ENCODE data around the gene RTN4.

GRCh38 chr2:55033921-55034320, 16.3 kb downstream of the RTN4 start:
- TF ChIP-seq, protein P1, sequence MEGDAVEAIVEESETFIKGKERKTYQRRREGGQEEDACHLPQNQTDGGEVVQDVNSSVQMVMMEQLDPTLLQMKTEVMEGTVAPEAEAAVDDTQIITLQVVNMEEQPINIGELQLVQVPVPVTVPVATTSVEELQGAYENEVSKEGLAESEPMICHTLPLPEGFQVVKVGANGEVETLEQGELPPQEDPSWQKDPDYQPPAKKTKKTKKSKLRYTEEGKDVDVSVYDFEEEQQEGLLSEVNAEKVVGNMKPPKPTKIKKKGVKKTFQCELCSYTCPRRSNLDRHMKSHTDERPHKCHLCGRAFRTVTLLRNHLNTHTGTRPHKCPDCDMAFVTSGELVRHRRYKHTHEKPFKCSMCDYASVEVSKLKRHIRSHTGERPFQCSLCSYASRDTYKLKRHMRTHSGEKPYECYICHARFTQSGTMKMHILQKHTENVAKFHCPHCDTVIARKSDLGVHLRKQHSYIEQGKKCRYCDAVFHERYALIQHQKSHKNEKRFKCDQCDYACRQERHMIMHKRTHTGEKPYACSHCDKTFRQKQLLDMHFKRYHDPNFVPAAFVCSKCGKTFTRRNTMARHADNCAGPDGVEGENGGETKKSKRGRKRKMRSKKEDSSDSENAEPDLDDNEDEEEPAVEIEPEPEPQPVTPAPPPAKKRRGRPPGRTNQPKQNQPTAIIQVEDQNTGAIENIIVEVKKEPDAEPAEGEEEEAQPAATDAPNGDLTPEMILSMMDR (IDR thresholded peaks at IDR 0.05 in 8 of 11, conservative IDR thresholded peaks at IDR 0.05 in 3 of 11) = no peak
- TF ChIP-seq POLR2AphosphoS5 (IDR thresholded peaks at IDR 0.05) (no peak), POLR2A (IDR thresholded peaks at IDR 0.05) (no peak)

Measured in spleen (tissue), 7 donors.